ENCODE results near the gene INPP5A. TPM values are rescaled to one million over a fixed set of nuclear protein-coding genes. Genes with fewer than 3 reads are reported as not detected.

The INPP5A gene
- total RNA-seq, 1 experiment from 2014 or later: 12.3 TPM

- TF ChIP-seq FOSL1 (IDR thresholded peaks at IDR 0.05; ENCODE audit: low read depth): no peak
- TF ChIP-seq SIN3A (IDR thresholded peaks at IDR 0.05; ENCODE audit: low read depth): no peak
- TF ChIP-seq ZNF274 (IDR thresholded peaks at IDR 0.05; ENCODE audit: low read depth, low read length): no peak
- TF ChIP-seq POLR2AphosphoS5 (IDR thresholded peaks at IDR 0.05; ENCODE audit: low read depth, low read length): no peak
- POLR2A ChIA-PET: no interaction called here
- Histone ChIP-seq H3K4me3 (replicated peaks in 1 of 2; ENCODE audit: low read depth in 1 of 2, low read length in 2 of 2) (no peak overlapping the region), H3K9ac (ENCODE audit: low read length) (no peak overlapping the region), H3K79me2 (ENCODE audit: insufficient read depth, low read length) (no peaks in the 10 kb centered on the region), H3K27ac (ENCODE audit: low read depth, low read length) (no peak overlapping the region), H3K4me1 (ENCODE audit: control insufficient read depth in 1 of 2, insufficient read depth in 2 of 2, low read length in 2 of 2) (no peaks in the 10 kb centered on the region), H3K4me2 (ENCODE audit: low read length) (no peak overlapping the region), H3K9me2 (ENCODE audit: insufficient read depth) (no peaks in the 10 kb centered on the region), H3K36me3 (ENCODE audit: control insufficient read depth in 1 of 2, insufficient read depth in 2 of 2, low read length in 2 of 2) (no peaks in the 10 kb centered on the region), H2AFZ (ENCODE audit: low read depth, low read length, poor library complexity, severe bottlenecking) (no peak overlapping the region), H3K9me3 (ENCODE audit: control insufficient read depth in 1 of 2, insufficient read depth in 1 of 2, low read depth in 1 of 2, low read length in 2 of 2) (no peaks in the 10 kb centered on the region), H4K20me1 (ENCODE audit: insufficient read depth) (no peaks in the 10 kb centered on the region), H3K27me3 (ENCODE audit: insufficient read depth, low read length) (no peaks in the 10 kb centered on the region)
- BruUV-seq (replicated peaks): no TSS peak
- CTCF ChIA-PET: no interaction called here
- intact Hi-C loops (cut with micrococcal nuclease): no loop called here
- ATAC-seq (no peak), DNase-seq (ENCODE audit: low read depth, low spot score) (no peak)
- RAD21 ChIA-PET (ENCODE audit: low non-redundant PET in 1 of 2, low total read pairs in 2 of 2, uncharacterized antibody in 2 of 2, unreplicated experiment in 2 of 2): no interaction called here
Observed at GRCh38 chr10:132709471-132709951, 171.9 kb downstream of the INPP5A start.

- Histone ChIP-seq H3K4me2 (ENCODE audit: low read length) (no peak overlapping the region), H3K9ac (ENCODE audit: low read length) (no peak overlapping the region), H3K36me3 (ENCODE audit: control insufficient read depth in 1 of 2, insufficient read depth in 2 of 2, low read length in 2 of 2) (no peaks in the 10 kb centered on the region), H3K79me2 (ENCODE audit: insufficient read depth, low read length) (no peaks in the 10 kb centered on the region), H3K9me3 (ENCODE audit: control insufficient read depth in 1 of 2, insufficient read depth in 1 of 2, low read depth in 1 of 2, low read length in 2 of 2) (no peaks in the 10 kb centered on the region), H3K9me2 (ENCODE audit: insufficient read depth) (no peaks in the 10 kb centered on the region), H3K4me1 (ENCODE audit: control insufficient read depth in 1 of 2, insufficient read depth in 2 of 2, low read length in 2 of 2) (no peaks in the 10 kb centered on the region), H3K27me3 (ENCODE audit: insufficient read depth, low read length) (no peaks in the 10 kb centered on the region), H2AFZ (ENCODE audit: low read depth, low read length, poor library complexity, severe bottlenecking) (no peak overlapping the region), H3K4me3 (replicated peaks in 1 of 2; ENCODE audit: low read depth in 1 of 2, low read length in 2 of 2) (no peak overlapping the region), H4K20me1 (ENCODE audit: insufficient read depth) (no peaks in the 10 kb centered on the region), H3K27ac (ENCODE audit: low read depth, low read length) (no peak overlapping the region)
- ATAC-seq (no peak), DNase-seq (ENCODE audit: low read depth, low spot score) (no peak)
- intact Hi-C loops (cut with micrococcal nuclease): no loop called here
- RAD21 ChIA-PET (ENCODE audit: low non-redundant PET in 1 of 2, low total read pairs in 2 of 2, uncharacterized antibody in 2 of 2, unreplicated experiment in 2 of 2): no interaction called here
- no TSS peak for BruUV-seq (replicated peaks)
- POLR2A ChIA-PET: no interaction called here
- CTCF ChIA-PET: no interaction called here
- TF ChIP-seq, protein P1, sequence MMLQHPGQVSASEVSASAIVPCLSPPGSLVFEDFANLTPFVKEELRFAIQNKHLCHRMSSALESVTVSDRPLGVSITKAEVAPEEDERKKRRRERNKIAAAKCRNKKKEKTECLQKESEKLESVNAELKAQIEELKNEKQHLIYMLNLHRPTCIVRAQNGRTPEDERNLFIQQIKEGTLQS (IDR thresholded peaks at IDR 0.05): no peak
- TF ChIP-seq REST (IDR thresholded peaks at IDR 0.05; ENCODE audit: low read depth) (no peak), RAD21 (IDR thresholded peaks at IDR 0.05; ENCODE audit: low read depth) (no peak), EGR1 (IDR thresholded peaks at IDR 0.05; ENCODE audit: low read depth) (no peak), POLR2A (IDR thresholded peaks at IDR 0.05; ENCODE audit: borderline replicate concordance, extremely low read depth, insufficient read depth, insufficient read length) (no peak), SP1 (IDR thresholded peaks at IDR 0.05; ENCODE audit: low read depth) (no peak), SIN3A (IDR thresholded peaks at IDR 0.05; ENCODE audit: low read depth) (no peak), EZH2 (IDR thresholded peaks at IDR 0.05) (no peak), SRF (IDR thresholded peaks at IDR 0.05; ENCODE audit: low read depth) (no peak), POLR2AphosphoS5 (IDR thresholded peaks at IDR 0.05; ENCODE audit: low read depth, low read length) (no peak), ZNF274 (IDR thresholded peaks at IDR 0.05; ENCODE audit: low read depth, low read length) (no peak), CEBPB (IDR thresholded peaks at IDR 0.05; ENCODE audit: low read depth) (no peak), EZH2phosphoT487 (IDR thresholded peaks at IDR 0.05; ENCODE audit: borderline replicate concordance) (no peak), TCF7L2 (IDR thresholded peaks at IDR 0.05; ENCODE audit: borderline replicate concordance, extremely low read depth, insufficient read depth, insufficient read length) (no peak)
- TF ChIP-seq, protein P2, sequence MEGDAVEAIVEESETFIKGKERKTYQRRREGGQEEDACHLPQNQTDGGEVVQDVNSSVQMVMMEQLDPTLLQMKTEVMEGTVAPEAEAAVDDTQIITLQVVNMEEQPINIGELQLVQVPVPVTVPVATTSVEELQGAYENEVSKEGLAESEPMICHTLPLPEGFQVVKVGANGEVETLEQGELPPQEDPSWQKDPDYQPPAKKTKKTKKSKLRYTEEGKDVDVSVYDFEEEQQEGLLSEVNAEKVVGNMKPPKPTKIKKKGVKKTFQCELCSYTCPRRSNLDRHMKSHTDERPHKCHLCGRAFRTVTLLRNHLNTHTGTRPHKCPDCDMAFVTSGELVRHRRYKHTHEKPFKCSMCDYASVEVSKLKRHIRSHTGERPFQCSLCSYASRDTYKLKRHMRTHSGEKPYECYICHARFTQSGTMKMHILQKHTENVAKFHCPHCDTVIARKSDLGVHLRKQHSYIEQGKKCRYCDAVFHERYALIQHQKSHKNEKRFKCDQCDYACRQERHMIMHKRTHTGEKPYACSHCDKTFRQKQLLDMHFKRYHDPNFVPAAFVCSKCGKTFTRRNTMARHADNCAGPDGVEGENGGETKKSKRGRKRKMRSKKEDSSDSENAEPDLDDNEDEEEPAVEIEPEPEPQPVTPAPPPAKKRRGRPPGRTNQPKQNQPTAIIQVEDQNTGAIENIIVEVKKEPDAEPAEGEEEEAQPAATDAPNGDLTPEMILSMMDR (IDR thresholded peaks at IDR 0.05 in 2 of 3, conservative IDR thresholded peaks at IDR 0.05 in 1 of 3; ENCODE audit: borderline replicate concordance in 1 of 3, insufficient read depth in 1 of 3, low read depth in 2 of 3, low read length in 2 of 3): no peak
Observed at GRCh38 chr10:132710036-132710686, 172.6 kb downstream of the INPP5A start.
